ENCODE results near the gene ATF7IP2.

DNA sequence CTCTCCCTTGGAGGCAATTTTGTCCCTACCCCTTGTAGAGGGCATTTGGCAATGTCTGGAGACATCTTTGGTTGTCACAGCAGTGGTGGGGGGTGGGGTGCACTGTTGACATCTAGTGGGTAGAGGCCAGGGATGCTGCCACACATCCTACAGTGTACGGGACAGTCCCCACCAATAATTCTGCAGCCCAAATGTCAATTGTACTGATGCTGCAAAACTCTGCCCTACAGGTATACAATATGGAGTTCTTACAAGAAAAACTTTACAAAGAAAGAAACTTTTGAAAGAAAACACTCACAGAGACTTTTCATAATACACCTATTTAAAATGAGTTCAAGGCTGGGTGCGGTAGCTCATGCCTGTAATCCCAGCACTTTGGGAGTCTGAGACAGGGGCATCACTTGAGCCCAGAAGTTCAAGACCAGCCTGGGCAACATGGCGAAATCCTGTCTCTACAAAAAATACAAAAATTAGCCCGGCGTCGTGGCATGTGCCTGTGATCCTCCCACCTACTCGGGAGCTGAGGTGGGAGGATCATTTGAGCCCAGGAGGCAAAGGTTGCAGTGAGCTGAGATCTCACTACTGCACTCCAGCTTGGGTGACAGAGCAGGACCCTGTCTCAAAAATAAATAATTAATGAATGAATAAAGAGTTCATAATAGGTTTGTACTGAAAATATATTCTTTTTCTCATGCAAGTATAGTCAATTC lies 135.2 kb downstream of the ATF7IP2 start:
- TF ChIP-seq, protein P1, sequence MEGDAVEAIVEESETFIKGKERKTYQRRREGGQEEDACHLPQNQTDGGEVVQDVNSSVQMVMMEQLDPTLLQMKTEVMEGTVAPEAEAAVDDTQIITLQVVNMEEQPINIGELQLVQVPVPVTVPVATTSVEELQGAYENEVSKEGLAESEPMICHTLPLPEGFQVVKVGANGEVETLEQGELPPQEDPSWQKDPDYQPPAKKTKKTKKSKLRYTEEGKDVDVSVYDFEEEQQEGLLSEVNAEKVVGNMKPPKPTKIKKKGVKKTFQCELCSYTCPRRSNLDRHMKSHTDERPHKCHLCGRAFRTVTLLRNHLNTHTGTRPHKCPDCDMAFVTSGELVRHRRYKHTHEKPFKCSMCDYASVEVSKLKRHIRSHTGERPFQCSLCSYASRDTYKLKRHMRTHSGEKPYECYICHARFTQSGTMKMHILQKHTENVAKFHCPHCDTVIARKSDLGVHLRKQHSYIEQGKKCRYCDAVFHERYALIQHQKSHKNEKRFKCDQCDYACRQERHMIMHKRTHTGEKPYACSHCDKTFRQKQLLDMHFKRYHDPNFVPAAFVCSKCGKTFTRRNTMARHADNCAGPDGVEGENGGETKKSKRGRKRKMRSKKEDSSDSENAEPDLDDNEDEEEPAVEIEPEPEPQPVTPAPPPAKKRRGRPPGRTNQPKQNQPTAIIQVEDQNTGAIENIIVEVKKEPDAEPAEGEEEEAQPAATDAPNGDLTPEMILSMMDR (IDR thresholded peaks at IDR 0.05) = no peak
- no peak for TF ChIP-seq POLR2A (IDR thresholded peaks at IDR 0.05)
